DMS 273 (cell line): ENCODE results near the gene GTPBP2.
"Not testable (repeated sequence)": the region's sequence is repeated elsewhere in the genome, so short reads cannot be mapped to it uniquely, and the experiment has no call there.

Experiments used
- DNase-seq: peaks from one replicate; lab custom pipeline; 2025; ENCODE audit not compliant: unreplicated experiment; lab: John Stamatoyannopoulos, UW

Gene GTPBP2

GRCh38 chr6:43629104-43629504 lies at the start of gene GTPBP2:
Gene GTPBP2, minus strand, starts transcription at chr6:43629264. Its CDS starts 102 bp downstream, at chr6:43629162.
- peak; percentile 100 for DNase-seq

DNA sequence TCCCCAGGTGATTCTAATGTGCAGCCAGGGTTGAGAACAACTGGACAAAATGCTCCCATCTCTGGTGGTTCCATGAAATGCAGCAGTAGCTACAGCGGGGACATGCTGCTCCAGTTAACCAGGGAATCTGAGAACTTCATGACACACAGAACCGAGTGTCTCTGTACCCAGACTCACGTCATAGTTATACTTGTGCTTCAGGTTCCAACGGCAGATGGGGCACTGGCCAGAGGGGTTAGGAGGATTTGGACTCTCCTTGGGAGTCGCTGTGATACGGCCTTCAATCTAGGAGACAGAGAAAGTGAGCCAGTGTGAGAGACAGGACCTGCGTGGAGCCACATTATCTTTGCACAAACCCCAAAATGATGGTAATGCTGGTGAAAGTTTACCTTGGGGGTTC lies 49.3 kb upstream of the GTPBP2 start:
- no peak for DNase-seq

DNA sequence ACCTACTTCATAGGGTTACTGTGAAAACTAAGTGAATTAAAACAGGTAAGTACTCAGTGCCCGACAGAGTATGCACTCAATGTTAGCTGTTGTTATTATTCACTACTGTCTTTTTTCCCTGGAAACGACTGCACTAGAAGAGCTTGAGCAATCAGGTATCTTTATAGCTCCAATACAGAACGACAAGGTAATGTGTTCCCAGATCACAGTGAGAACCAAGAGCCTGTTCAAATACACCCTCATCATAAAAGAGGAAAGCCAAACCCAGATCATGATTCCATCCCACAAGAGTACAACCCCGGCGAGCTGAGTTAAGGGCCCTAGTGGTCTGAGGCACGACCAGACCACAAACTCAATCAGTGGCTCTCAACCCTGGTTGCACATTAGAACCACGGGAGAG lies 48.7 kb upstream of the GTPBP2 start:
- no peak for DNase-seq

DNA sequence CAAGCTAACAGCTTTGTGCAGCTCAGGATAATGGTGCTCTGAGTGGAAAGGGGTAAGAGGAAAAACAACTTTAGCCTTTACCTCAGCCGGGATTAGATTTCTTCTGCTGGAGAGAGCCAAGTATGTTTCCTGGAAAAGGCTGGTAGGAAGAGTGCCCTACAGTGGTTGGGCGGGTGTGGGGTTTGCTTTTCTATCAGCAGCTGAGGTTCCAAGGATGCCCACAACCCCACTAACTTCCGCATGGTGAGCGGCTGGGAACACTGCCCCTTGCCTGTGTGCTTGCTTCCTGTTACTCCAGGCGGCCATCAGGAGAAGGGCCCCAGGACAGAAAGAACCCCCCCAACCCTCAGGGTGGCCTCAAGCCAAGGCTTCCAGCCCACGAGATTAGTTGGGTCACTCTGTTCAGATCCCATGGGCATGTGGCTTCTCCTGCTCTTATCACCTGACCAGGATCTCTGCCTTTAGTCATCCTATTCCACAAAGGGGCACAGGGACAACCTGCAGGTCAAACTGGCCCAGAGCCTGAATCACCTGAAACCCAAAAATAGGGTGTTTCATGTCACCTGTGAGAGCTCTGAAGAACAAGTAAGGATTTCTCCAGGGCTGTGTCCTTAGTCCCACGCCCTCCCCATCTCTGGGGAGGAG lies 48.0 kb upstream of the GTPBP2 start:
- no peak for DNase-seq

DNA sequence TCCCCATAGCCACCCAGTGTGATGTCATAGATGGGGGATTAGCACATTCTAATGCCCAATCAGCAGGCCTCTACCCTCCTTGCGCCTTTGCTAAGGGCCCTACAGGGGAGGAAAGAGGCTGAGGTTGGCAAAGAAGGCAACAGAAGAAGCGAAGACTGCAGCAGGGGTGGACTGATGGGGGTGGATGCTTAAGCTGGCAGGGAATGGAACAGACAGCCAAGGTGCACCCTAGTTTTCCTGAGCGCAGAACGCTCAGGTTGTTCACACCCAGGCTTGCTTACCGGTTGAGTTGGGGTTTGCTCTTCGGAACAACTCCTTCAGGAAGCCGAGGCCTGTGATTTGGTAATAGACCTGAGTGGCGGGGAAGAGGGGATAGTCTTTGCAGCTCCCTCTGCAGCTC lies 45.9 kb upstream of the GTPBP2 start:
- DNase-seq = no peak

DNA sequence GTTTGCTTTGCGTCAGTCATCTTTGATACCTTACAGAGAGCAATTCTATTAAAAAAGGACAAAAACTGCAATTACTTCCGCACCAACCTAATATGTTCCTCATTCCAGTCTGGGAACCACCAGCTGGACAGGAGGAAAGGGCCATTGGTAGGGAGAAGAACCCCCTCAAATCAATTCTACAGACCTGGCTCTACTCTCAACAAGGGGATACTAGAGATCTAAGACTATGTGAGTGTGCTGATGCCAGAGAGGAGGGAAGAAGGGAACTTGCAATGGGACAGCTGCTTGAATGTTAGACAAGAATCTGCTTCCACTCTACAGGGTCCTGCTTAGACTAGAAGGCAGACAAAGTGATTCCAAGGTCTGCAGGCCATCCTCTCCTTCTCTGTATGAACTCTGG lies 45.2 kb upstream of the GTPBP2 start:
- DNase-seq = peak; percentile 35

DNA sequence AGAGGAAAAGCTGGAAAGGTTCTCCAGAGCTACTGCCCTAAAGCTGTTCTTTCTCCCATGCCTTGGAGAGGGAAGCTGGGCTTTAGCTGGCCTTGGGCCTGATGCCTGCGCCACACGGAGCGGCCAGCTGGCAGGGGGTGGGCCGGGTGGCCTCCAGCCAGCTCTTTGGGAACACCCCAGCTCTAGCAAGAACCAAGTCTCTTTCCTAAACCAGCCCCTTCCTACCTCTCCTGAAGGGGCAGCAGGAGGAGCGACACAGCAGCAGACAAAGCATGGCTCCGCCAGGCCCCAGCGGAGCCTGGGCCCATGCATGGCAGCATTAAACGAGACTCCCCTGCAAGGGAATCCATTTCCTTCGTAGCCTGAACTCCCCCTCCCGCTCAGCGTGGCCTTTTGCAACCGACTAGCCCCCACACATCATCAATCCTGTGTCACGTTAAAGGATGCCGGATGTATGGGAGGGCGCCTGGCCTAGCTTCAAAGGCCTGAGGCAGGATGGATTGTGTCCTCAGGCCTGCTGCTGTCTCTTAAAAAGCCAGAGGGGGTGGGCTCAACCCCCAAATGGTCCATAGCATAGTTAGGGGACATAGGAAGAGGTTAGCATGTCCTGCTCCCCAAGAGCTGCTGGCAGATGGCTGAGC lies 44.5 kb upstream of the GTPBP2 start:
- DNase-seq = peak; percentile 95

GRCh38 chr6:43671801-43672690 lies 43.0 kb upstream of the GTPBP2 start:
- DNase-seq = no peak

- DNase-seq = no peak
Measured at GRCh38 chr6:43671011-43671800, 42.1 kb upstream of the GTPBP2 start.

- DNase-seq = no peak
Measured at GRCh38 chr6:43670623-43670986, 41.5 kb upstream of the GTPBP2 start.

DNA sequence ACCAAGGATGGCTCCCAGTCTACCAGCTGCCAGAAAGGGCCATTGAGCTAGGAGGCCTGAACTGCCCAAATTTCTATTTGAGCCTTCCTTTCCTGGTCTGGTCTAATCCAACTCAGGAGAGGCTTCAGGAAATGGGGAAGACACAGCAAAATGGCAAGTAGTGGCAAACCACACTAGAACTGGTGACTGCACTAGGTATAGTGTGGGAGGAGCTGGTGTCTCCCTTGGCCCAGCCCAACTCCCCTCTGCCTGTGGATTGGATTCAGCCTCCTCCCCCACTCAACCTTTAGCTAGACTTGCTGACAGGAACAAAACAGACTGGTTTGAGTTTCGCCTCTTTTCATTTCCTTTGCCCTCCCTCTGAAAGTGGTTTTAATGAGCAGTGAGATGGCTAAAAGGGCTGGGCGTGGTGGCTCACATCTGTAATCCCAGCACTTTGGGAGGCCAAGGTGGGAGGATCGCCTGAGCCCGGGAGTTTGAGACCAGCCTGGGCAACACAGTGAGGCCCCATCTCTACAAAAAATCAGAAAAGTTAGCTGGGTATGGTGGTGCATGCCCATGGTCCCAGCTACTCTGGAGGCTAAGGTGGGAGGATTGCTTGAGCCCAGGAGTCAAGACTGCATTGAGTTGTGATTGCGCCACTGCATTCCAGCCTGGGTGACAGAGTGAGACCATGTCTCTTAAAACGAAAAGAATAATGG lies 41.0 kb upstream of the GTPBP2 start:
- DNase-seq = peak; percentile 45

DNA sequence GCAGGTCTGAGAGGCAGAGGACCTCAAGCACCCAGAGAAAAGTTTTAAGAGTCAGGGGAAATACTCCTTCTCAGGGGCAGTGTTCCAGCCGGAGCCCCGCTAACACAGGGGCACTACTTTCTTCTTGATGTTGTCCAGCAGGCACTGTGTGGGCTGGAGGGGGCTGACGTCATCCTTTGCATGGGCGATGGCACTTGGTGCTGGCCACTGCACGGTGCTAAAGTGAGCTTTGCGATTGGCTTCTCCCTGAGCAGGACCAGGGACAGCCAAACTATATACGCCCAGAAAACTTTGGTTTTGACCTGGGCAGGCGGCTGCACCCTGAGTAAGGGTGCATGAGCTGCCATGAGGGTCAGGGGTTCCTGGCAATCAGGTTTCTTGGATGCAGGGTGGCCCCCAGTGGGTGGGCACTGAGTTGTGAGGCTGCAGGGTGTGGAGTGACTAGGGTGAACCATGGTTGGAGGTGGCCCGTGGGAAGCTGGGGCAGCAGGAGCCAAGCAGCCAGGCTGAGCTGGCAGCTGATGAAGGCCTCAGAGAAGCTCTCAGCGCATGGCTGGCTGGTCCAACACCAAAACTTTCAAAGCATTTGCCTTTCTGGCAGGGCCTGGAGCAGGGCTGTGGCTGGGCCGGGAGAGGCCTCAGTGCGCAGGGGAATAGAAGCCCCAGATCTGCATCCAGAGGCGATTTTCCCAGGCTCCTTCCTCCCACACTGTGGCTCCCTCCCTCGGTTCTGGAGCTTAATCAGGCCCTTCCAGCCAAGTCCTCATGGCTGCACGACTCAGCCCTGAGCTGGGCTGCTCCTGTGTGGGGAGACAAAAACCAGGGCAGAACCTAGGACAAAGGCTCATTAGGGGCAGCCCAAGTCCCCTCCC lies 40.2 kb upstream of the GTPBP2 start:
- DNase-seq = peak; percentile 45

- DNase-seq = peak; percentile 90
Measured at GRCh38 chr6:43668151-43669028, 39.3 kb upstream of the GTPBP2 start.

- DNase-seq = peak; percentile 92
Measured at GRCh38 chr6:43667245-43668150, 38.4 kb upstream of the GTPBP2 start.

- peak; percentile 46 for DNase-seq
Measured at GRCh38 chr6:43666196-43666920, 37.3 kb upstream of the GTPBP2 start.

DNA sequence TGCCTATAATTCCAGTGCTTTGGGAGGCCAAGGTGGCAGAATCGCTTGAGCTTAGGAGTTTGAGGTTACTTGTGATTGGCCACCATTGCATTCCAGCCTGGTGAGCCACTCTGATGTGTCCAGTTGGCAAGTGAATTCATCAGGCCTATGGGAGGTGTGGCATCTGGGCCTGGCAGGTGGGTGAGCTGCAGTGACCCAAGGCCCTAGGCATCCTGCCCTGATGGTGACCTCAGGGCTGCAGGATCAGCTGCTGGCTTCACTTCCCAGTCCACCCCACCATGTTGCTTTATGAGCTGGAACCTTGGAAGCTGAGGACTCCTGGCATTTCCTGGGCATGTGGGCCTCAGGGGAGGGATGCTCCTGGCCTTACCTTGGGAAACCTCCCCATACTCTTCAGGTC lies 36.3 kb upstream of the GTPBP2 start:
- no peak for DNase-seq

GRCh38 chr6:43662948-43663347 lies 33.9 kb upstream of the GTPBP2 start:
- DNase-seq = not testable (repeated sequence)
